Vagina (tissue), 2 donors: ENCODE data around the gene PRKAR2B. TPM values are rescaled to one million over a fixed set of nuclear protein-coding genes. Genes with fewer than 3 reads are reported as not detected.

Experiments
- DNase-seq, 2 donors: peaks; one replicate each; pipeline ENCODE4 v3.0.0-alpha.2; 2017; ENCODE audit errors: extremely low spot score in 2 of 2
- H3K27ac ChIP-seq: fragments of 200-600 bp; sonication (generic); one replicate; pipeline ENCODE4 v1.5.1; 2019
- H3K27me3 ChIP-seq: fragments of 200-600 bp; sonication (generic); one replicate; pipeline ENCODE4 v1.5.1; 2019
- H3K36me3 ChIP-seq, 2 donors: fragments of 200-600 bp; sonication (generic); one replicate each; pipeline ENCODE4 v1.5.1; 2017 to 2019
- H3K4me1 ChIP-seq: fragments of 200-600 bp; sonication (generic); one replicate; pipeline ENCODE4 v1.5.1; 2019
- H3K4me3 ChIP-seq, 2 donors: fragments of 200-600 bp; sonication (generic); 1 replicate in 1 of 2; 2 replicates in 1 of 2; pipeline ENCODE4 v1.5.1; 2016 to 2019
- H3K9me3 ChIP-seq: fragments of 200-600 bp; sonication (generic); one replicate; pipeline ENCODE4 v1.5.1; 2019
- POLR2A ChIP-seq, 2 donors: fragments of 450-650 bp; IDR thresholded peaks; one replicate each; pipeline ENCODE4 v1.6.1; 2017; ENCODE audit warnings: antibody characterized with exemption in 2 of 2, mild to moderate bottlenecking in 2 of 2, moderate library complexity in 2 of 2
- POLR2AphosphoS5 ChIP-seq, 2 donors: sonication (generic); formaldehyde crosslinking; IDR thresholded peaks; one replicate each; pipeline ENCODE4 v1.9.0; 2017; ENCODE audit warnings: antibody characterized with exemption in 2 of 2, mild to moderate bottlenecking in 2 of 2, low read depth in 1 of 2; ENCODE audit not compliant: insufficient read depth in 1 of 2
- intact Hi-C: fragments of 100-400 bp; cut with DNase I; formaldehyde crosslinking; loops from one replicate; pipeline ENCODE4 v1.15.1; 2023
- total RNA-seq: library from RNA; depleted of rRNA; stranded (reverse); fragments of >200 nt; gene quantifications from one replicate; pipeline ENCODE4 v1.2.3, GENCODE V29; 2016
- TF ChIP-seq, protein P1 (sequence below), 3 experiments: fragments of 450-650 bp in 2 of 3; fragments of 200-600 bp in 1 of 3; sonication (generic) in 1 of 3; IDR thresholded peaks; one replicate each; pipeline ENCODE4 v1.5.1; 2017 to 2019; ENCODE audit warnings: antibody characterized with exemption in 3 of 3, mild to moderate bottlenecking in 2 of 3, moderate library complexity in 2 of 3

Gene PRKAR2B
- total RNA-seq, 1 donor from 2014 or later, result 16.5 TPM

DNA sequence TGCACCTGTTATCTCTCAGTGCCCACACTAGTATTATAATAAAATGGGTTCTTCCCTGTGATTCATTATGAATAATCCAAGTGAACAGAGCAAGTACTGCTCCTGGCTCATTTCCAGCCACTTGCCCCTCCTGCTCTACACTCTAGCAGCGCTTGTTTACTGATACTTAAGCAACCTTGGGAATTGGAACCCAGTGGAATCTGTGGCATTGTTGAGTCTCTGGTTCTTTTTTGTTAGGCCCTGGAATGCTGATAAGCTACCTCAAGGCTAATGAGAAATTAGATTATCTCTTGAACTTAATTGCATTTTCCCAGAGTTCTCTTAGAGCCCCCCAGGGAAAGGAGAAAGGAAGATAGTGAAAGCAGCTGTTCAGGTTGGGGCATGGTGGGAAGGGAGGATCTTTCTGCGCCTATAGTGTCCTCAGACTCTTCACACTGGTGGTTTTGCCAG is 34.0 kb downstream of the PRKAR2B start:
- no peak overlapping the region for H3K27ac ChIP-seq
- no peak overlapping the region for H3K4me3 ChIP-seq
- TF ChIP-seq, protein P1, sequence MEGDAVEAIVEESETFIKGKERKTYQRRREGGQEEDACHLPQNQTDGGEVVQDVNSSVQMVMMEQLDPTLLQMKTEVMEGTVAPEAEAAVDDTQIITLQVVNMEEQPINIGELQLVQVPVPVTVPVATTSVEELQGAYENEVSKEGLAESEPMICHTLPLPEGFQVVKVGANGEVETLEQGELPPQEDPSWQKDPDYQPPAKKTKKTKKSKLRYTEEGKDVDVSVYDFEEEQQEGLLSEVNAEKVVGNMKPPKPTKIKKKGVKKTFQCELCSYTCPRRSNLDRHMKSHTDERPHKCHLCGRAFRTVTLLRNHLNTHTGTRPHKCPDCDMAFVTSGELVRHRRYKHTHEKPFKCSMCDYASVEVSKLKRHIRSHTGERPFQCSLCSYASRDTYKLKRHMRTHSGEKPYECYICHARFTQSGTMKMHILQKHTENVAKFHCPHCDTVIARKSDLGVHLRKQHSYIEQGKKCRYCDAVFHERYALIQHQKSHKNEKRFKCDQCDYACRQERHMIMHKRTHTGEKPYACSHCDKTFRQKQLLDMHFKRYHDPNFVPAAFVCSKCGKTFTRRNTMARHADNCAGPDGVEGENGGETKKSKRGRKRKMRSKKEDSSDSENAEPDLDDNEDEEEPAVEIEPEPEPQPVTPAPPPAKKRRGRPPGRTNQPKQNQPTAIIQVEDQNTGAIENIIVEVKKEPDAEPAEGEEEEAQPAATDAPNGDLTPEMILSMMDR (IDR thresholded peaks at IDR 0.05), result no peak
- TF ChIP-seq POLR2A (IDR thresholded peaks at IDR 0.05) (no peak), POLR2AphosphoS5 (IDR thresholded peaks at IDR 0.05; ENCODE audit: insufficient read depth in 1 of 2, low read depth in 1 of 2) (no peak)
- no peak for DNase-seq
- no peaks in the 10 kb centered on the region for H3K27me3 ChIP-seq
- no peaks in the 10 kb centered on the region for H3K9me3 ChIP-seq
- intact Hi-C loops, result no loop called here
- H3K4me1 ChIP-seq, result no peaks in the 10 kb centered on the region
- no peaks in the 10 kb centered on the region for H3K36me3 ChIP-seq

DNA sequence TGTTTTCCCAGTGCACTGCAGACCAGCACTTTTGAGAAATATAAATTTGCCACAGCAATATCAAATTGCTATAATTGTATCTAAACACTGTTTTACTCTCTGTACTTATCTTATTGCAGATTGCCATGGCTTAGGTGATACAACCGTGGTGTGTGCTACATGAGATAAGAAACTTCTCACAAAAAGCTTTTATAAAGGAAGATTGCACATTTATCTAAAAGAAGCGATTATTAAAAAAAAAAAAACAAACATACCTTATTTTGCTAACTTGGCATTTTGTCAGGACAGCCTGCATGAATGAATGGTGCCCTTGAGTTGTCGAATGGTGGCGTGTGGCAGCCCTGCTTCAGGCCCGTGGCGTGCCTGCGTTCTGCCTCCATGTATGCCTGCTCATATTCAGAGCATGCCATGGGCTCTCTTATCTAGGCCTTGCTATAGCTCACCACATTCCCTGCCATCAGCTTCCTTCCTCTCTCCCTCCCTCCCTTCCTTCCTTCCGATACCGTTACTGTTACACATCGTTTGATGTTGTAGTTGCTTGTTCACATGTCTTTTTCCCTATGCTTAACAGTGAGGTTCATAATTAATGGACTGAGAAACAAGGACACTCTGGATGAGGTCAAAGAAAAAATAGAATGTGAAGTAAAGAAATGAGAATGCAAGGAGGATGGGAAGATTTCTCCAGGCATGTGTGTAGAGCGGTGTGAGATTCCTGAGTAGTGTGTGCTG is 34.9 kb downstream of the PRKAR2B start:
- H3K4me3 ChIP-seq, result no peak overlapping the region
- intact Hi-C loops, result no loop called here
- DNase-seq, result no peak
- H3K27ac ChIP-seq, result no peak overlapping the region
- no peaks in the 10 kb centered on the region for H3K36me3 ChIP-seq
- TF ChIP-seq, protein P1 (IDR thresholded peaks at IDR 0.05), result no peak
- no peak for TF ChIP-seq POLR2AphosphoS5 (IDR thresholded peaks at IDR 0.05; ENCODE audit: insufficient read depth in 1 of 2, low read depth in 1 of 2)
- TF ChIP-seq POLR2A (IDR thresholded peaks at IDR 0.05), result no peak
- no peaks in the 10 kb centered on the region for H3K4me1 ChIP-seq
- no peaks in the 10 kb centered on the region for H3K27me3 ChIP-seq
- H3K9me3 ChIP-seq, result no peaks in the 10 kb centered on the region

DNA sequence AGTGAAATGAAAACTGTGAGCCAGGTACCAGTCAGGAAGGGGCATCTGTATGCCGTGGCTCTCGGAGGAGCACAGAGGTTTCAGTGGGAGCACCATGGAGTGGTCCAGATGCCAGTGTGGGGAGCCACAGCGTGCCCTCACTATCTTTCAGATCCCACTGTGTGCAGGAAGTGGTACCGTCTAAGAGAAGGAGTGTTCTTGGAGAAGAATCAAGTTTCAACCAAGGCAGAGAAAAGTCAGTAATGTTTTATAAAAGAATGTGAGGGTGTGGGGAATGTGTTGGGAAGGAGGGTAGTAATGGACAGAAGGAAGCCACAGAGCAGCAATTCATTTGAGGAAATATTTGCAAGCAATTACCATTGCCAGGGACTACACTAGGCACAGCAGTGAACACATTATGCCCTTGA is 35.6 kb downstream of the PRKAR2B start:
- intact Hi-C loops, result no loop called here
- no peak for DNase-seq
- no peak overlapping the region for H3K4me3 ChIP-seq
- no peak for TF ChIP-seq POLR2AphosphoS5 (IDR thresholded peaks at IDR 0.05; ENCODE audit: insufficient read depth in 1 of 2, low read depth in 1 of 2)
- H3K9me3 ChIP-seq, result no peaks in the 10 kb centered on the region
- no peaks in the 10 kb centered on the region for H3K27me3 ChIP-seq
- H3K36me3 ChIP-seq, result no peaks in the 10 kb centered on the region
- no peak overlapping the region for H3K27ac ChIP-seq
- no peaks in the 10 kb centered on the region for H3K4me1 ChIP-seq

GRCh38 chr7:107080533-107080932 is 36.0 kb downstream of the PRKAR2B start:
- intact Hi-C loops, result no loop called here
- no peak for DNase-seq
- Histone ChIP-seq H3K27me3 (no peaks in the 10 kb centered on the region), H3K36me3 (no peaks in the 10 kb centered on the region), H3K9me3 (no peaks in the 10 kb centered on the region), H3K27ac (no peak overlapping the region), H3K4me1 (no peaks in the 10 kb centered on the region), H3K4me3 (no peak overlapping the region)
- no peak for TF ChIP-seq POLR2AphosphoS5 (IDR thresholded peaks at IDR 0.05; ENCODE audit: insufficient read depth in 1 of 2, low read depth in 1 of 2)
- TF ChIP-seq, protein P1 (IDR thresholded peaks at IDR 0.05), result no peak
- TF ChIP-seq POLR2A (IDR thresholded peaks at IDR 0.05), result no peak

GRCh38 chr7:107085180-107085579 is 40.7 kb downstream of the PRKAR2B start:
- TF ChIP-seq POLR2A (IDR thresholded peaks at IDR 0.05) (no peak), POLR2AphosphoS5 (IDR thresholded peaks at IDR 0.05; ENCODE audit: insufficient read depth in 1 of 2, low read depth in 1 of 2) (no peak)
- TF ChIP-seq, protein P1 (IDR thresholded peaks at IDR 0.05), result no peak
- H3K36me3 ChIP-seq, result no peaks in the 10 kb centered on the region
- intact Hi-C loops, result no loop called here
- no peak overlapping the region for H3K27ac ChIP-seq
- no peaks in the 10 kb centered on the region for H3K27me3 ChIP-seq
- H3K4me3 ChIP-seq, result no peak overlapping the region
- H3K9me3 ChIP-seq, result no peaks in the 10 kb centered on the region
- DNase-seq, result no peak
- H3K4me1 ChIP-seq, result no peaks in the 10 kb centered on the region
